Hepatocyte (in vitro differentiated cells): ENCODE measurements around the gene DNAJC12. TPM values are rescaled to one million over a fixed set of nuclear protein-coding genes. Genes with fewer than 3 reads are reported as not detected.
A peak's percentile ranks its signal among the peaks of the same experiment; 100 is the strongest.

ENCODE experiments used
- DNase-seq: peaks from one replicate; pipeline ENCODE4 v3.0.0-alpha.2; 2016; ENCODE audit warnings: low spot score
- H2AFZ ChIP-seq: fragments of 200-600 bp; sonication (generic); 2 replicates; pipeline ENCODE4 v1.6.0; 2016; ENCODE audit warnings: antibody characterized with exemption, mild to moderate bottlenecking
- H3K27ac ChIP-seq: fragments of 200-600 bp; sonication (generic); 2 replicates; pipeline ENCODE4 v1.5.1; 2016; ENCODE audit warnings: mild to moderate bottlenecking
- H3K27me3 ChIP-seq: fragments of 200-600 bp; sonication (generic); 2 replicates; pipeline ENCODE4 v1.6.1; 2016
- H3K36me3 ChIP-seq: fragments of 200-600 bp; sonication (generic); replicated peaks from 2 replicates; pipeline ENCODE4 v1.5.1; 2016; ENCODE audit warnings: low read depth; ENCODE audit not compliant: insufficient read depth
- H3K4me1 ChIP-seq: fragments of 200-600 bp; sonication (generic); 2 replicates; pipeline ENCODE4 v1.5.1; 2016; ENCODE audit warnings: mild to moderate bottlenecking, moderate library complexity; ENCODE audit not compliant: insufficient read depth
- H3K4me2 ChIP-seq: fragments of 200-600 bp; sonication (generic); 2 replicates; pipeline ENCODE4 v1.6.0; 2016
- H3K4me3 ChIP-seq: fragments of 200-600 bp; sonication (generic); 2 replicates; pipeline ENCODE4 v1.5.1; 2016; ENCODE audit warnings: mild to moderate bottlenecking
- H3K79me2 ChIP-seq: fragments of 200-600 bp; sonication (generic); 2 replicates; pipeline ENCODE4 v1.6.0; 2017; ENCODE audit warnings: mild to moderate bottlenecking
- H3K9me2 ChIP-seq: fragments of 200-600 bp; sonication (generic); replicated peaks from 2 replicates; pipeline ENCODE4 v1.6.0; 2017; ENCODE audit warnings: mild to moderate bottlenecking; ENCODE audit not compliant: insufficient read depth
- H3K9me3 ChIP-seq: fragments of 200-600 bp; sonication (generic); 2 replicates; pipeline ENCODE4 v1.5.1; 2016; ENCODE audit warnings: low read depth, mild to moderate bottlenecking
- H4K20me1 ChIP-seq: fragments of 200-600 bp; sonication (generic); 2 replicates; pipeline ENCODE4 v1.6.0; 2016; ENCODE audit warnings: mild to moderate bottlenecking; ENCODE audit not compliant: insufficient read depth, poor library complexity, severe bottlenecking
- EZH2 ChIP-seq: fragments of 200-600 bp; sonication (generic); IDR thresholded peaks from 2 replicates; pipeline ENCODE4 v1.6.1; 2016; ENCODE audit warnings: antibody characterized with exemption, mild to moderate bottlenecking, borderline replicate concordance
- EZH2phosphoT487 ChIP-seq: fragments of 200-600 bp; sonication (generic); IDR thresholded peaks from one replicate; pipeline ENCODE4 v1.6.1; 2018; ENCODE audit warnings: antibody characterized with exemption, mild to moderate bottlenecking, low read depth, moderate library complexity; ENCODE audit not compliant: unreplicated experiment, severe bottlenecking
- WGBS: methylation state at CpG from one replicate; pipeline ENCODE4 v1.1.6; 2016; ENCODE audit warnings: low lambda C conversion rate; ENCODE audit errors: missing lambda C conversion rate; 5-methylcytosine and 5-hydroxymethylcytosine counted together
- polyA plus RNA-seq: library from polyadenylated mRNA; unstranded; fragments of >200 nt; fragmentation: Nextera tagmentation; extraction: Ambion mirVana; gene quantifications from 2 replicates; pipeline ENCODE4 v1.2.1, GENCODE V29; 2016
- total RNA-seq: library from RNA; depleted of rRNA; stranded (reverse); fragments of >200 nt; gene quantifications from 2 replicates; pipeline ENCODE4 v1.2.3, GENCODE V29; 2014
- TF ChIP-seq, protein P1 (sequence below): fragments of 200-600 bp; sonication (generic); IDR thresholded peaks from 2 replicates; pipeline ENCODE4 v1.5.1; 2016; ENCODE audit warnings: antibody characterized with exemption, mild to moderate bottlenecking; ENCODE audit not compliant: poor library complexity

DNAJC12 gene
- total and polyA plus RNA-seq, 2 experiments from 2014 or later: 6.2 to 16.7 TPM

DNA sequence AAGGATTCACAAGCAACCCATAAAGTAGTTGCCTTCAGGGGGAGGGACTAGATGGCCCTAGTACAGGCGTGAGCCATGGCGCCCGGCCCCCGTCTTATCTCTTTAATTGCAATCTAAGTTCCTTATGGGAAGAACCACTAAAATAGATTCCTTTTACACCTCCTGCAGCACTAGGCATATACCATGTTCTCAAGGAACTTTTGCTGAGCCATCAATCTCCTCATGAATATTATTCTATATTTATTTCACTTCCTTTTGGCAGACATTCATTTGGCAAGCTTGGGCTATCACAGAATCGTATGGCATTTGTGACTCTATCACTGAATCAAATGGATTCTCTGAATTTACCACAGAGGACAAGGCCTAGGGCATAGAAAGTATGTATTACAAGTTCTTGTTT lies 14.8 kb upstream of the DNAJC12 start:
- H3K79me2 ChIP-seq: peaks cover 4% of the 10 kb centered on the region
- DNase-seq: no peak
- H3K27me3 ChIP-seq: no peaks in the 10 kb centered on the region
- H3K4me2 ChIP-seq: no peak overlapping the region
- H3K4me3 ChIP-seq: no peak overlapping the region
- TF ChIP-seq EZH2phosphoT487: no peak
- TF ChIP-seq EZH2: no peak
- TF ChIP-seq, protein P1, sequence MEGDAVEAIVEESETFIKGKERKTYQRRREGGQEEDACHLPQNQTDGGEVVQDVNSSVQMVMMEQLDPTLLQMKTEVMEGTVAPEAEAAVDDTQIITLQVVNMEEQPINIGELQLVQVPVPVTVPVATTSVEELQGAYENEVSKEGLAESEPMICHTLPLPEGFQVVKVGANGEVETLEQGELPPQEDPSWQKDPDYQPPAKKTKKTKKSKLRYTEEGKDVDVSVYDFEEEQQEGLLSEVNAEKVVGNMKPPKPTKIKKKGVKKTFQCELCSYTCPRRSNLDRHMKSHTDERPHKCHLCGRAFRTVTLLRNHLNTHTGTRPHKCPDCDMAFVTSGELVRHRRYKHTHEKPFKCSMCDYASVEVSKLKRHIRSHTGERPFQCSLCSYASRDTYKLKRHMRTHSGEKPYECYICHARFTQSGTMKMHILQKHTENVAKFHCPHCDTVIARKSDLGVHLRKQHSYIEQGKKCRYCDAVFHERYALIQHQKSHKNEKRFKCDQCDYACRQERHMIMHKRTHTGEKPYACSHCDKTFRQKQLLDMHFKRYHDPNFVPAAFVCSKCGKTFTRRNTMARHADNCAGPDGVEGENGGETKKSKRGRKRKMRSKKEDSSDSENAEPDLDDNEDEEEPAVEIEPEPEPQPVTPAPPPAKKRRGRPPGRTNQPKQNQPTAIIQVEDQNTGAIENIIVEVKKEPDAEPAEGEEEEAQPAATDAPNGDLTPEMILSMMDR: no peak
- 83% methylated on average over 5 of the region's 5 CpGs for WGBS
- no peaks in the 10 kb centered on the region for H3K4me1 ChIP-seq
- no peaks in the 10 kb centered on the region for H4K20me1 ChIP-seq
- no peaks in the 10 kb centered on the region for H3K36me3 ChIP-seq
- no peak overlapping the region for H2AFZ ChIP-seq
- H3K9me3 ChIP-seq: no peaks in the 10 kb centered on the region
- H3K9me2 ChIP-seq: no peaks in the 10 kb centered on the region
- H3K27ac ChIP-seq: no peak overlapping the region

DNA sequence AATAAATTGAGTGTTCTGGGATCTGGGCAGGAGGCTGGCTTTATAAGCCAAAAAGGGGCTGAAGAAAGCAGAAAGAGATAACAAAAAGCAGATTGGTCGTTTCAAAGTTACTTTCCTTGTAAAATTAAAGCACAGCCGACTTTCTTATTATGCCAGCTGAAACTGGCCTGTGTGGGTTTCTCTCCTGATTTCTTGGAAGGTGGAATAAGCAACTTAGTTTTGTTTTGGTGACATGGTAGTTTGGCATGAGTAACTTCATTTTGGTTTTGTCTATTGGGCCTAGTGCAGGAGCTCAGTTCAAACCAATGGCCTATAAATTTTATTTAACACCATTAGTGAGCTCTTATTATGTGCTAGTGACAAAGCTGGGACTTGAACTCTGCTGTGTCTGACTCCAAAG lies 13.2 kb upstream of the DNAJC12 start:
- DNase-seq: no peak
- H3K4me2 ChIP-seq: no peak overlapping the region
- no peak overlapping the region for H3K4me3 ChIP-seq
- H4K20me1 ChIP-seq: no peaks in the 10 kb centered on the region
- peak overlapping the region; percentile 32 for H3K27ac ChIP-seq
- H3K9me2 ChIP-seq: no peaks in the 10 kb centered on the region
- H3K9me3 ChIP-seq: no peaks in the 10 kb centered on the region
- no peaks in the 10 kb centered on the region for H3K4me1 ChIP-seq
- no peaks in the 10 kb centered on the region for H3K27me3 ChIP-seq
- H2AFZ ChIP-seq: no peak overlapping the region
- TF ChIP-seq EZH2phosphoT487: no peak
- TF ChIP-seq EZH2: no peak
- TF ChIP-seq, protein P1: no peak
- 57% methylated on average over 2 of the region's 2 CpGs for WGBS
- H3K79me2 ChIP-seq: peaks cover 4% of the 10 kb centered on the region
- no peaks in the 10 kb centered on the region for H3K36me3 ChIP-seq

DNA sequence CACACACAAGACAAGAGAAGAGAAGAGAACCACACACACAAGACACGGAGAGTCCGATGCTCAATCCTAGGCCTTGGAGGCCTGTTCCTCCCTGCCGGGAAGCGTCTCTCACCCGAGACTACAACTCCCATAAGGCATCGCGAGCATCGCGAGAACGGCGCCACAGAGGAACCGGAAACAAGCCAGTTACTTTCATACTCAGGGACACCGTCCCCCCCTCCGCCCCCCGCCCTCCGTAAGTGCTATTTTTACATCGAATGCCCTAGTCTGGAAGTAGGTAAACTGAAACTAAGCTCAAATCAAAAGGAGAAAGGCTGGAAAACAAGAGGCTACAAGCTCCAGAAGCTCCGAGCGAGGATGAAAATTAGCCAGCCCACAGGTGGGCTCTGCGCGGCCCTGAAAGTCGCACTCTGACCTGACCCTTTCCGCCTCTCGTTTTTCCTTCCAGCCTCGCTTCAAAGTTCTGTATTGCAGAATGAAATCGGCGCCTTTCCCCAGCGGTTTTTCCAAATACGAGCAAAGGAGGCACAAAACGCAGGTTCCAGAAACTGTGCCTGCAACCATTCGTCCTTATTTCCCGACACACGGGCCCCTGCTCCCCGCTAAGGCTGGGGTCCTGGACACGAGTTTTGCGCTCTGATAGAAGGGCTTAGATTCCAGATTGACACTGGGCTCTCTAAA lies 11.5 kb upstream of the DNAJC12 start:
- H3K36me3 ChIP-seq: no peaks in the 10 kb centered on the region
- H3K4me3 ChIP-seq: peak overlapping the region; percentile 44
- H3K4me1 ChIP-seq: no peaks in the 10 kb centered on the region
- DNase-seq: peak; percentile 95
- no peaks in the 10 kb centered on the region for H3K27me3 ChIP-seq
- WGBS: 2% methylated on average over 36 of the region's 36 CpGs
- peak overlapping the region; percentile 87 for H2AFZ ChIP-seq
- TF ChIP-seq, protein P1: no peak
- TF ChIP-seq EZH2 (no peak), EZH2phosphoT487 (no peak)
- H4K20me1 ChIP-seq: no peaks in the 10 kb centered on the region
- H3K79me2 ChIP-seq: peaks cover 4% of the 10 kb centered on the region
- peak overlapping the region; percentile 85 for H3K4me2 ChIP-seq
- peak overlapping the region; percentile 98 for H3K27ac ChIP-seq
- no peaks in the 10 kb centered on the region for H3K9me2 ChIP-seq
- H3K9me3 ChIP-seq: no peaks in the 10 kb centered on the region

DNA sequence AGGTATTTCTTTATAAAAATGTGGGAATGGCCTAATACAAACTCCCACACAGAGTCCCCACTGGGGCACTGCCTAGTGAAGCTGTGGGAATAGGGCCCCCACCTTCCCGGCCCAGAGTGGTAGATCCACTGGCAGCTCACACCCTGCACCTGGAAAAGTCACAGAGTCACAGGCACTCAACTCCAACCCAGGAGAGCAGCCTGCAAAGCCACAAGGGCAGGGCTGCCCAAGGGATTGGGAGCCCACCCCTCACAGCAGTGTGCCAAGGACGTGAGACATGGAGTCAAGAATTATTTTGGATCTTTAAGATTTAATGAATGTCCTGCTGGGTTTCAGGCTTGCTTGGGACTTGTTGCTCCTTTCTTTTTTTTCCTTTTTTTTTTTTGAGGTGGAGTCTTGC lies 5.3 kb upstream of the DNAJC12 start:
- Histone ChIP-seq H3K79me2 (no peaks in the 10 kb centered on the region), H3K4me1 (no peaks in the 10 kb centered on the region), H2AFZ (no peak overlapping the region), H3K9me2 (no peaks in the 10 kb centered on the region), H3K36me3 (no peaks in the 10 kb centered on the region), H3K4me3 (no peak overlapping the region), H3K4me2 (no peak overlapping the region), H3K9me3 (no peaks in the 10 kb centered on the region), H3K27ac (peak overlapping the region; percentile 74), H4K20me1 (no peaks in the 10 kb centered on the region), H3K27me3 (no peaks in the 10 kb centered on the region)
- WGBS: 93% methylated on average over 2 of the region's 2 CpGs
- no peak for DNase-seq
- TF ChIP-seq, protein P1: no peak
- TF ChIP-seq EZH2phosphoT487: no peak
- TF ChIP-seq EZH2: no peak
